Measurements from ENCODE around the gene PHF21A.

PHF21A gene

GRCh38 chr11:45939836-45940235 lies 181.4 kb downstream of the PHF21A start:
- Histone ChIP-seq H3K4me1 (ENCODE audit: low read length) (peaks cover 74% of the 10 kb centered on the region), H2AFZ (ENCODE audit: low read depth, low read length) (no peak overlapping the region), H3K4me3 (ENCODE audit: low read length) (no peak overlapping the region), H3K36me3 (replicated peaks; ENCODE audit: low read depth, low read length) (peaks cover 17% of the 10 kb centered on the region), H4K20me1 (ENCODE audit: insufficient read depth, low read length) (no peaks in the 10 kb centered on the region), H3K4me2 (ENCODE audit: low read length) (no peak overlapping the region), H3K79me2 (ENCODE audit: low read length) (no peaks in the 10 kb centered on the region), H3K27me3 (ENCODE audit: low read depth, low read length) (no peaks in the 10 kb centered on the region), H3K9me3 (ENCODE audit: insufficient read depth, low read length) (no peaks in the 10 kb centered on the region), H3K27ac (ENCODE audit: low read length) (peak overlapping the region; percentile 17; the same call in 1 of the 2 replicates), H3K9ac (ENCODE audit: low read length) (no peak overlapping the region)
- TF ChIP-seq, protein P1, sequence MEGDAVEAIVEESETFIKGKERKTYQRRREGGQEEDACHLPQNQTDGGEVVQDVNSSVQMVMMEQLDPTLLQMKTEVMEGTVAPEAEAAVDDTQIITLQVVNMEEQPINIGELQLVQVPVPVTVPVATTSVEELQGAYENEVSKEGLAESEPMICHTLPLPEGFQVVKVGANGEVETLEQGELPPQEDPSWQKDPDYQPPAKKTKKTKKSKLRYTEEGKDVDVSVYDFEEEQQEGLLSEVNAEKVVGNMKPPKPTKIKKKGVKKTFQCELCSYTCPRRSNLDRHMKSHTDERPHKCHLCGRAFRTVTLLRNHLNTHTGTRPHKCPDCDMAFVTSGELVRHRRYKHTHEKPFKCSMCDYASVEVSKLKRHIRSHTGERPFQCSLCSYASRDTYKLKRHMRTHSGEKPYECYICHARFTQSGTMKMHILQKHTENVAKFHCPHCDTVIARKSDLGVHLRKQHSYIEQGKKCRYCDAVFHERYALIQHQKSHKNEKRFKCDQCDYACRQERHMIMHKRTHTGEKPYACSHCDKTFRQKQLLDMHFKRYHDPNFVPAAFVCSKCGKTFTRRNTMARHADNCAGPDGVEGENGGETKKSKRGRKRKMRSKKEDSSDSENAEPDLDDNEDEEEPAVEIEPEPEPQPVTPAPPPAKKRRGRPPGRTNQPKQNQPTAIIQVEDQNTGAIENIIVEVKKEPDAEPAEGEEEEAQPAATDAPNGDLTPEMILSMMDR (IDR thresholded peaks at IDR 0.05; ENCODE audit: low read depth, low read length) = no peak
- no peak for TF ChIP-seq EZH2phosphoT487 (IDR thresholded peaks at IDR 0.05; ENCODE audit: low read depth)

DNA sequence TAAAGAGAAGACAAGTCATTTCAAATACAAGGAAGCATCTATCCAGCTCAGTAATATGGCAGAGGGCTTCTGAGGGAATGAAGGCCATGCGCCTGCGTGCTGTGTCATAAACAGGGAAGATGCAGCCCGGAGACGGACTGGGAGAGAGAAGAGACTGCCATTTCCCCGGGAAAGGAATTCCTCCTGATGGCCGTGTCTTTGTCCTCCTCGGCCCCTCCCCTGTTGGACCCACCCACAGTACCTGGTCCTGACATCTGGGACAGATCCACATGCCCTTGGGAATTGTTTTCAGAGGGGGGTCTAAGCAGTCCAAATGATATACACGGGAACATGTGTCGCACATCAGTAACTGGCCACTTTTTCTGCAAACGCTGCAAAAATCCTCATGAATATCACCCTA lies 183.3 kb downstream of the PHF21A start:
- Histone ChIP-seq H3K79me2 (ENCODE audit: low read length) (peaks cover 2% of the 10 kb centered on the region; the same call in 1 of the 2 replicates), H3K36me3 (replicated peaks; ENCODE audit: low read depth, low read length) (peaks cover 26% of the 10 kb centered on the region), H3K4me1 (ENCODE audit: low read length) (peaks cover 92% of the 10 kb centered on the region), H3K9me3 (ENCODE audit: insufficient read depth, low read length) (no peaks in the 10 kb centered on the region), H3K4me2 (ENCODE audit: low read length) (peak overlapping the region; percentile 71), H3K4me3 (ENCODE audit: low read length) (peak overlapping the region; percentile 49), H3K27ac (ENCODE audit: low read length) (no peak overlapping the region), H3K27me3 (ENCODE audit: low read depth, low read length) (no peaks in the 10 kb centered on the region), H4K20me1 (ENCODE audit: insufficient read depth, low read length) (no peaks in the 10 kb centered on the region), H2AFZ (ENCODE audit: low read depth, low read length) (no peak overlapping the region), H3K9ac (ENCODE audit: low read length) (no peak overlapping the region)
- no peak for TF ChIP-seq EZH2phosphoT487 (IDR thresholded peaks at IDR 0.05; ENCODE audit: low read depth)
- TF ChIP-seq, protein P1 (IDR thresholded peaks at IDR 0.05; ENCODE audit: low read depth, low read length) = no peak

- H3K4me3 ChIP-seq (ENCODE audit: low read length) = no peak overlapping the region
These were observed 184.7 kb downstream of the PHF21A start for GRCh38 chr11:45936511-45937054.

DNA sequence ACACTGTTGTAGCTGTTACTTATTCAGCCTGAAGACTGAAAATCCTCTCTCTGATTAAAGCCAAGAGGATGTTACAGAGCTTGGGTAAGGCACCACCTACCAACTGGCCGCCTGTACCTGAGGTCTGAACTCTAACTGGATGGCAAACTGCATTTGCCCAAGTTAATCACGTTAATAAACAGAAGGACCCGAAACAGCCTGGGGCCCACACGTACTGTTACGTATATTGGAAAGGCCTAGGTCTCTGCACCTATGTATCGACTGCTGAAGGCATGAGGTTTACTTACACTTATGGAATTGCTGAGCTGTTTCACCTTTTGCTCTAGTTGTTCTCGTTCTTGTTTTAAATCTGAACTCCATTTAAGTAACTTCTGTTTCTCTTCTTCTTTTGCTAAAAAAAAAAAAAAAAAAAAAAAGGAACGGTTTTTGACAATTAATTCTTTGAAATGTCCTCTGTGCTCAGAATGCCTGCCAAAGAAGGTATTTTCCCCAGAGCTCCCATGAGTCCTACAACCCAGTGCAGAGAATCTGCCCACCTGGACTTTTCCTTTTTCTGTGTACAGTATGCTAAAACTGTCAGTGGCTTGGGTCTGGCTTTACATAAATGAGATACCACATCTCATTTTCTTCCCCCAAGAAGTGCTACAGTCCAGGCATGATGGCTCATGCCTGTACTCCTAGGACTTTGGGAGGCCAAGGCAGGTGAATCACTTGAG lies 185.7 kb downstream of the PHF21A start:
- H2AFZ ChIP-seq (ENCODE audit: low read depth, low read length) = no peak overlapping the region
- H3K4me1 ChIP-seq (ENCODE audit: low read length) = peaks cover 93% of the 10 kb centered on the region
- H3K4me2 ChIP-seq (ENCODE audit: low read length) = peak overlapping the region; percentile 77
- peaks cover 29% of the 10 kb centered on the region for H3K36me3 ChIP-seq (replicated peaks; ENCODE audit: low read depth, low read length)
- peaks cover 22% of the 10 kb centered on the region for H3K79me2 ChIP-seq (ENCODE audit: low read length)
- TF ChIP-seq, protein P1 (IDR thresholded peaks at IDR 0.05; ENCODE audit: low read depth, low read length) = no peak
- TF ChIP-seq EZH2phosphoT487 (IDR thresholded peaks at IDR 0.05; ENCODE audit: low read depth) = no peak
- H3K27ac ChIP-seq (ENCODE audit: low read length) = peak overlapping the region; percentile 96
- H3K4me3 ChIP-seq (ENCODE audit: low read length) = peak overlapping the region; percentile 46
- peak overlapping the region; percentile 61; the same call in 1 of the 2 replicates for H3K9ac ChIP-seq (ENCODE audit: low read length)
- no peaks in the 10 kb centered on the region for H3K9me3 ChIP-seq (ENCODE audit: insufficient read depth, low read length)
- H4K20me1 ChIP-seq (ENCODE audit: insufficient read depth, low read length) = no peaks in the 10 kb centered on the region
- no peaks in the 10 kb centered on the region for H3K27me3 ChIP-seq (ENCODE audit: low read depth, low read length)

More at GRCh38 chr11:45936511-45937054, 184.7 kb downstream of the PHF21A start:
- Histone ChIP-seq H4K20me1 (ENCODE audit: insufficient read depth, low read length) (no peaks in the 10 kb centered on the region), H3K27ac (ENCODE audit: low read length) (peak overlapping the region; percentile 96), H3K9ac (ENCODE audit: low read length) (no peak overlapping the region), H3K4me1 (ENCODE audit: low read length) (peaks cover 93% of the 10 kb centered on the region), H2AFZ (ENCODE audit: low read depth, low read length) (no peak overlapping the region), H3K9me3 (ENCODE audit: insufficient read depth, low read length) (no peaks in the 10 kb centered on the region), H3K4me2 (ENCODE audit: low read length) (peak overlapping the region; percentile 9; the same call in 1 of the 2 replicates), H3K27me3 (ENCODE audit: low read depth, low read length) (no peaks in the 10 kb centered on the region), H3K36me3 (replicated peaks; ENCODE audit: low read depth, low read length) (peaks cover 30% of the 10 kb centered on the region), H3K79me2 (ENCODE audit: low read length) (peaks cover 15% of the 10 kb centered on the region)
- TF ChIP-seq, protein P1 (IDR thresholded peaks at IDR 0.05; ENCODE audit: low read depth, low read length) = no peak
- no peak for TF ChIP-seq EZH2phosphoT487 (IDR thresholded peaks at IDR 0.05; ENCODE audit: low read depth)

Data from OCI-LY3 (cell line).